Measurements from ENCODE around the gene ADGRG4.

ADGRG4 gene

GRCh38 chrX:136319600-136319999 is 18.8 kb downstream of the ADGRG4 start:
- no peak for TF ChIP-seq CTCF (IDR thresholded peaks at IDR 0.05; ENCODE audit: insufficient read depth, low read depth, low read length, missing control alignments)

GRCh38 chrX:136321532-136321931 is 20.8 kb downstream of the ADGRG4 start:
- TF ChIP-seq CTCF (IDR thresholded peaks at IDR 0.05; ENCODE audit: insufficient read depth, low read depth, low read length, missing control alignments): no peak
- H3K4me3 ChIP-seq (ENCODE audit: low read length): no peak overlapping the region
- peak; percentile 60 for DNase-seq (ENCODE audit: low read depth)

More at GRCh38 chrX:136319600-136319999, 18.8 kb downstream of the ADGRG4 start:
- no peak overlapping the region for H3K4me3 ChIP-seq (ENCODE audit: low read length)
- no peak for DNase-seq (ENCODE audit: low read depth)

GRCh38 chrX:136322064-136322463 is 21.3 kb downstream of the ADGRG4 start:
- H3K4me3 ChIP-seq (ENCODE audit: low read length): no peak overlapping the region
- DNase-seq (ENCODE audit: low read depth): no peak
- no peak for TF ChIP-seq CTCF (IDR thresholded peaks at IDR 0.05; ENCODE audit: insufficient read depth, low read depth, low read length, missing control alignments)

GRCh38 chrX:136325377-136325776 is 24.6 kb downstream of the ADGRG4 start:
- H3K4me3 ChIP-seq (ENCODE audit: low read length): no peak overlapping the region
- DNase-seq (ENCODE audit: low read depth): no peak
- TF ChIP-seq CTCF (IDR thresholded peaks at IDR 0.05; ENCODE audit: insufficient read depth, low read depth, low read length, missing control alignments): no peak

GRCh38 chrX:136328933-136329332 is 28.2 kb downstream of the ADGRG4 start:
- no peak for DNase-seq (ENCODE audit: low read depth)
- TF ChIP-seq CTCF (IDR thresholded peaks at IDR 0.05; ENCODE audit: insufficient read depth, low read depth, low read length, missing control alignments): no peak

GRCh38 chrX:136336623-136337022 is 35.9 kb downstream of the ADGRG4 start:
- no peak for DNase-seq (ENCODE audit: low read depth)

More at GRCh38 chrX:136328933-136329332, 28.2 kb downstream of the ADGRG4 start:
- H3K4me3 ChIP-seq (ENCODE audit: low read length): no peak overlapping the region

More at GRCh38 chrX:136336623-136337022, 35.9 kb downstream of the ADGRG4 start:
- no peak overlapping the region for H3K4me3 ChIP-seq (ENCODE audit: low read length)
- no peak for TF ChIP-seq CTCF (IDR thresholded peaks at IDR 0.05; ENCODE audit: insufficient read depth, low read depth, low read length, missing control alignments)
